Motor neuron (in vitro differentiated cells): ENCODE results near the gene RPL18A. TPM values are rescaled to one million over a fixed set of nuclear protein-coding genes. Genes with fewer than 3 reads are reported as not detected.
A peak's percentile ranks its signal among the peaks of the same experiment; 100 is the strongest.

Source experiments
- ATAC-seq, 8 experiments: fragments of 200-7000 bp; cut with Tn5 transposase; replicated peaks in 6 of 8; 2 replicates each; pipeline ENCODE4 v1.8.0; 2021; ENCODE audit warnings: mild to moderate bottlenecking in 8 of 8, moderate library complexity in 8 of 8
- H3K27ac ChIP-seq, 2 donors: fragments of 250-450 bp; sonication (Bioruptor Pico); 2 replicates each; pipeline ENCODE4 v1.9.0; 2021; ENCODE audit warnings: antibody characterized with exemption in 2 of 2, mild to moderate bottlenecking in 2 of 2, moderate library complexity in 1 of 2
- H3K4me1 ChIP-seq, 2 donors: fragments of 250-450 bp; sonication (Bioruptor Pico); replicated peaks in 1 of 2; 2 replicates each; pipeline ENCODE4 v1.6.1; 2021; ENCODE audit warnings: antibody characterized with exemption in 2 of 2, mild to moderate bottlenecking in 2 of 2, moderate library complexity in 1 of 2
- H3K4me3 ChIP-seq, 5 donors: fragments of 250-450 bp; sonication (Bioruptor Pico); 2 replicates each; pipeline ENCODE4 v1.9.0; 2021; ENCODE audit warnings: antibody characterized with exemption in 5 of 5, mild to moderate bottlenecking in 5 of 5, moderate library complexity in 4 of 5
- WGBS, 10 experiments: fragments of 450-650 bp; shearing (Covaris generic); methylation state at CpG; one replicate each; pipeline ENCODE4 v1.0.0; 2022; 5-methylcytosine and 5-hydroxymethylcytosine counted together
- in situ Hi-C, 9 experiments: fragments of 400-800 bp; cut with MboI; loops; one replicate each; pipeline ENCODE4 v1.15.0; 2021; ENCODE audit warnings: low sequenced_read_pairs in 9 of 9, low pct_unique_long_range_greater_than_20kb in 2 of 9; ENCODE audit not compliant: unreplicated experiment in 9 of 9
- total RNA-seq, 8 experiments: library from RNA; unstranded; fragments of 300-600 nt; gene quantifications; 2 replicates each; pipeline versions ENCODE4 v1.2.3 to v1.2.4, GENCODE V29; 2022

The RPL18A gene
- total RNA-seq, 8 experiments from 2014 or later: 1,644 to 3,505 (median 2,481) TPM

GRCh38 chr19:17832443-17833208 lies 27.1 kb upstream of the RPL18A start:
- H3K27ac ChIP-seq: no peak overlapping the region
- WGBS, 10 experiments: 40 to 100% (median 84%) methylated on average over 1 to 11 of the region's 17 CpGs; no CpG with 5 or more reads in 2 of the 10 experiments
- H3K4me1 ChIP-seq: peaks cover 0 to 3% of the 10 kb centered on the region in 2 donors
- no peak for ATAC-seq
- H3K4me3 ChIP-seq: no peak overlapping the region
- in situ Hi-C loops: no loop called here

- peaks cover 0 to 3% of the 10 kb centered on the region in 2 donors for H3K4me1 ChIP-seq
- H3K4me3 ChIP-seq: no peak overlapping the region
- no peak overlapping the region for H3K27ac ChIP-seq
- 20 to 90% (median 73%) methylated on average over 1 to 8 of the region's 27 CpGs; no CpG with 5 or more reads in 2 of the 10 experiments for WGBS, 10 experiments
- in situ Hi-C loops: no loop called here
- no peak for ATAC-seq
Observed at GRCh38 chr19:17834350-17835181, 25.1 kb upstream of the RPL18A start.

GRCh38 chr19:17835182-17836006 lies 24.3 kb upstream of the RPL18A start:
- no peak overlapping the region for H3K4me3 ChIP-seq
- H3K27ac ChIP-seq: no peak overlapping the region
- H3K4me1 ChIP-seq: peaks cover 0 to 3% of the 10 kb centered on the region in 2 donors
- WGBS, 10 experiments: 0 to 80% (median 52%) methylated on average over 1 to 4 of the region's 8 CpGs; no CpG with 5 or more reads in 2 of the 10 experiments
- in situ Hi-C loops: no loop called here
- ATAC-seq: peak in 1 of 8 experiments; percentile 11

GRCh38 chr19:17836530-17836929 lies 23.2 kb upstream of the RPL18A start:
- ATAC-seq: no peak

GRCh38 chr19:17837972-17838371 lies 21.7 kb upstream of the RPL18A start:
- in situ Hi-C loops: no loop called here
- H3K4me1 ChIP-seq: peaks cover 7 to 13% of the 10 kb centered on the region in 2 donors
- H3K4me3 ChIP-seq: no peak overlapping the region
- WGBS, 10 experiments: 71 to 100% (median 84%) methylated on average over 1 to 7 of the region's 7 CpGs; no CpG with 5 or more reads in 4 of the 10 experiments
- no peak for ATAC-seq
- no peak overlapping the region for H3K27ac ChIP-seq

More at GRCh38 chr19:17836530-17836929, 23.2 kb upstream of the RPL18A start:
- no peak overlapping the region for H3K4me3 ChIP-seq
- peaks cover 3 to 6% of the 10 kb centered on the region in 2 donors for H3K4me1 ChIP-seq
- in situ Hi-C loops: no loop called here
- no peak overlapping the region for H3K27ac ChIP-seq
- whole genome bisulfite sequencing, 10 experiments: 50 to 100% (median 80%) methylated on average over 1 to 3 of the region's 4 CpGs; no CpG with 5 or more reads in 4 of the 10 experiments

- 65 to 100% (median 75%) methylated on average over 1 to 5 of the region's 6 CpGs; no CpG with 5 or more reads in 5 of the 10 experiments for WGBS, 10 experiments
- Histone ChIP-seq H3K4me1 (peaks cover 8 to 16% of the 10 kb centered on the region in 2 donors), H3K4me3 (no peak overlapping the region), H3K27ac (no peak overlapping the region)
- no peak for ATAC-seq
- in situ Hi-C loops: no loop called here
Observed at GRCh38 chr19:17840019-17840418, 19.7 kb upstream of the RPL18A start.

GRCh38 chr19:17841371-17841809 lies 18.3 kb upstream of the RPL18A start:
- Histone ChIP-seq H3K4me1 (peaks cover 8 to 16% of the 10 kb centered on the region in 2 donors), H3K27ac (peak overlapping the region; percentile 31 to 78), H3K4me3 (peak overlapping the region; percentile 17 to 33 (median 29))
- WGBS, 10 experiments: 0 to 35% (median 1%) methylated on average over 1 to 15 of the region's 30 CpGs; no CpG with 5 or more reads in 7 of the 10 experiments
- in situ Hi-C loops: no loop called here
- peak in 3 of 8 experiments; percentile 19 to 52 (median 51) for ATAC-seq

- peak overlapping the region; percentile 62 to 95 for H3K27ac ChIP-seq
- 0% methylated on average over 2 to 9 of the region's 56 CpGs; no CpG with 5 or more reads in 8 of the 10 experiments for WGBS, 10 experiments
Observed at GRCh38 chr19:17841810-17842662, 17.7 kb upstream of the RPL18A start.

GRCh38 chr19:17842663-17843291 lies 16.9 kb upstream of the RPL18A start:
- Histone ChIP-seq H3K4me1 (peaks cover 10 to 20% of the 10 kb centered on the region in 2 donors), H3K4me3 (peak overlapping the region; percentile 17 to 40 (median 30)), H3K27ac (peak overlapping the region; percentile 62 to 95)
- 40% methylated on average over 2 of the region's 20 CpGs; no CpG with 5 or more reads in 9 of the 10 experiments for WGBS, 10 experiments
- no peak for ATAC-seq
- in situ Hi-C loops: no loop called here

More at GRCh38 chr19:17841810-17842662, 17.7 kb upstream of the RPL18A start:
- in situ Hi-C loops: no loop called here
- peak; percentile 69 to 91 (median 86) for ATAC-seq
- peaks cover 8 to 16% of the 10 kb centered on the region in 2 donors for H3K4me1 ChIP-seq
- H3K4me3 ChIP-seq: peak overlapping the region; percentile 17 to 40 (median 33)

- peak overlapping the region in 2 of 5 donors; percentile 37 to 40 for H3K4me3 ChIP-seq
- no peak for ATAC-seq
- WGBS, 10 experiments: 80 to 100% (median 83%) methylated on average over 1 to 2 of the region's 9 CpGs; no CpG with 5 or more reads in 7 of the 10 experiments
- peaks cover 12 to 23% of the 10 kb centered on the region in 2 donors for H3K4me1 ChIP-seq
- in situ Hi-C loops: no loop called here
- peak overlapping the region in 1 of 2 donors; percentile 95 for H3K27ac ChIP-seq
Observed at GRCh38 chr19:17843292-17843827, 16.4 kb upstream of the RPL18A start.

GRCh38 chr19:17843908-17844490 lies 15.7 kb upstream of the RPL18A start:
- Histone ChIP-seq H3K4me1 (peaks cover 12 to 23% of the 10 kb centered on the region in 2 donors), H3K4me3 (no peak overlapping the region), H3K27ac (no peak overlapping the region)
- in situ Hi-C loops: no loop called here
- 70 to 100% (median 80%) methylated on average over 1 to 9 of the region's 14 CpGs; no CpG with 5 or more reads in 5 of the 10 experiments for WGBS, 10 experiments
- no peak for ATAC-seq
